Activated T-helper 1 cell treated with anti-CD3 and anti-CD28 coated beads, Interleukin-2, amount 50 U/mL, for 16 hours (primary cell): ENCODE results near the gene ZBTB16.
"Not testable (repeated sequence)": the region's sequence is repeated elsewhere in the genome, so short reads cannot be mapped to it uniquely, and the experiment has no call there.

Experiments
- DNase-seq, 2 donors: peaks; one replicate each; pipeline ENCODE4 v3.0.0-alpha.2; 2020; ENCODE audit warnings: low read depth in 1 of 2, low spot score in 1 of 2

Gene ZBTB16

DNA sequence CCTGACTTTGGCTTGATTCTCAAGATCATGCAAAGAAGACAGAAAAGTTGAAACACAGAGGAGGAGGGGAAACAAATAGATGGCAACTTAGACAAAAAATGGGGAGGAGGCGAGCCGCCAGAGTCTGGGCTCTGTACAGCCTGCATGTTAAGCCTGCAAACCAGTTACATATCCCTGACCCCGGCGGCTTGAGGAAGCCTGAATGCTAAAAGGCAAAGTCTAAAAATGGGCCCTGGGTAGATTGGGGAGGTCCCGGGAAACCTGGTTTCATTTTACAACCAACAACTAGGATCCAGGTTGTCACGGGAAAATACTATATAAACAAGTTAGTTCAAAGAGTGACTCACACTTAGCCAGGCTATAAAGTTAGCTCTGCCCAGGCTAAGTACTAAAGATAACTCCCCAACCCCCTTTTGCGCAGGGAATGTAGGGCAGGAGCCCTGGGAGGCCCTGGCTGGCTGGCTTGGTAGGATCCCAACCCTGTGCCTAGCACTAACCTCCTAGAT is 18.8 kb upstream of the ZBTB16 start:
- DNase-seq: no peak

DNA sequence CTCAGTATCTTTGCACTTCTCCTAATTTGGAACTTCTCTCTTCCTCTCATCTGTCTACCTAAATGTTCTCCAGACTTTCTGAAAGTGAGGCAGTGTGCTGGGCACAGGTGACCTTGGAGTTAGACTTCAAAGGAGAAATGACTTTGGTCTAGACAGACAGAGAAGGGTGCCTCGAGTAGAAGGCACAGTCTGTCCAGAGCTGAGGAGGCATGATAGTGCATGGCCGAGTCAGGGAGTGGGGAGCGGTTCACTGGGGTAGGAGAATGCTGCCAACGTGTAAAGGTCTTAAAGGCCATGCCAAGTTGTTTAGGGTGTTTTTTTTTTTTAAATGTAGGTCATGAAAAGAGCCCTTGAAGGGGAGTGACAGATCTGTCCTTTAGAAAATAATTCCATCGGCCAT is 17.3 kb upstream of the ZBTB16 start:
- no peak for DNase-seq

DNA sequence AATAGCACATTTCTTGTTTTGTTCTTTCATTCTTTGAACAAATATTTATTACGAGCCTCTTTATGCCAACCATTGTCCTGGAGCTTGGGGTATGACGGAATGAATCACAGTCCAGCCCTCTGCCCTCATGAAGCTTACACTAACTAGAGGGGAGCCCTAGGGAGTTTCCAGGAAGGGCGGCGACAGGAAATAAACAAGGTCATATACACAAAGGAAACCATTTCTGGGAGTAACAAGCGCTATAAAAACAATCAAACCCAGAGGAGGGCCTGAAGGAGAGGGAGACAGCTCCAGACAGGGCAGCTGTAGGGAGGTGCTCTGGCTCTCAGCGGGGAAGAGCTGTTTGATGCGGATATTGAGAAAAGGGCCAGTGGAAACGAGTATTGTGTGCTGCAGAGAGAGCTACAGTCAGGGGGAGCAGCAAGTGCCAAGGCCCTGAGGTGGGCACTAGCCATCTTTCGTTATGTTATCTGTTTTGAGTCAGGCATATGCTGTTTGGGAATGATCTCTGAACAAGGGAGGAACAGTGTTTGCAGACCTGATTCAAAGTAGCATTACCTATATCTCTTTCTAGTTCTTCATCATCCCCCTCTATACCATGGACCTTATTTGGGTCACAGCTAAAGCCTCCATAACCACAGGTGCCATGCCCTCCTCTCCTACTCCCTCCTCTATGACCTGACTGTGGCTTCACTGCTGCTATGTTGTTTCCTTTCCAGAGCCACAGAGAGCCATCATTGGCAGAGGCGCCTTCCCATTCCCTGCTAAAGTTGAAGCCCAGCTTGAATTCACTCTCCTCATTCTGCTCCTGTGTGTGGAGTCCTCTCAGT is 15.3 kb upstream of the ZBTB16 start:
- no peak for DNase-seq

DNA sequence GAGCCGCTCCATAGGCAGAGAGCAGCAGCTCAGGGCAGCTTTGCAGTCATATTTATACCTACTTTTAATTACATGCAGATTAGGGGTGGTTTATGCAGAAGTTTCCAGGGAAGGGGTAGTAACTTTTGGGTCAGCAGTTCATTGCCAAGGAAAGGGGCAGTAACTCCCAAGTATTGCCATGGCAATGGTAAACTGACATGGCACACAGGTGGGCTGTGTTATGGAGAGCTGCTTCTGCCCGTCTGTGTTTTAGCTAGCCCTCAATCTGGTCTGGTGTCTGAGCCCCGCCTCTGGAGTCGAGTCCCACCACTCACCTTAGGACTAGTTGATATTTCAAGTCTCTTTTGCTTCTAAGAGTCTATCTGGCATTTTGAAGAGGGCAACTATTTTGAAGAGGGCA is 12.2 kb upstream of the ZBTB16 start:
- DNase-seq: no peak

DNA sequence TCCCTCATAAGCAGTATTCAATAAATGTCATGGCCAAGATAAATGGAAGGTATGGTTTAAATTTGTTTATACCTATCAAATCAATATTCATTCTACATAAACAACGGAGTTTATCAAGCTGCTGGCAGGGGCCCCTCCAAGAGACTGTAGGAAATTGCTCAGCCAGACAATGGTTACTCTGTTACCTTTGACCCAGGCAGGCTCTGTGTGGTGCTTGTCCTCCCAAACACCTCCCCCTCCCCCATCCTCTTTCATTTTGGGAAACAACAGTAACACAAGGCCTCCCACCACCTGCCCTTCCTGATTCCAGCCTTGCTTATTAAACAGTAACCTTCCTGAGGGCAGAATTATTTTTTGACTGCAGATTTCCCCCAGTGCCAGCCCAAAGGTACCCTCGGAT is 10.5 kb upstream of the ZBTB16 start:
- no peak for DNase-seq

DNA sequence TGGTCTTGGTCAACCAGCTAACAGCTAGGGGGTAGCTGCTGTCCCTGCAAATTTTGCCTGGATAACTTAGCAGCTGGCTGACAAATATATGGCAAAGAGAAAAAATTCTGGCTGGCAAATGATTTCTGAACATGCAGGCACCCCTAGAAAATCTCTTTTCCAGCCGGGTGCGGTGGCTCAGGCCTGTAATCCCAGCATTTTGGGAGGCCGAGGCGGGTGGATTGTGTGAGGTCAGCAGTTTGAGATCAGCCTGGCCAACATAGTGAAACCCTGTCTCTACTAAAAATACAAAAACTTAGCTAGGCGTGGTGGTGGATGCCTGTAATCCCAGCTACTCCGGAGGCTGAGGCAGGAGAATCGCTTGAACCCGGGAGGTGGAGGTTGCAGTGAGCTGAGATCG is 9.7 kb upstream of the ZBTB16 start:
- DNase-seq: not testable (repeated sequence)

DNA sequence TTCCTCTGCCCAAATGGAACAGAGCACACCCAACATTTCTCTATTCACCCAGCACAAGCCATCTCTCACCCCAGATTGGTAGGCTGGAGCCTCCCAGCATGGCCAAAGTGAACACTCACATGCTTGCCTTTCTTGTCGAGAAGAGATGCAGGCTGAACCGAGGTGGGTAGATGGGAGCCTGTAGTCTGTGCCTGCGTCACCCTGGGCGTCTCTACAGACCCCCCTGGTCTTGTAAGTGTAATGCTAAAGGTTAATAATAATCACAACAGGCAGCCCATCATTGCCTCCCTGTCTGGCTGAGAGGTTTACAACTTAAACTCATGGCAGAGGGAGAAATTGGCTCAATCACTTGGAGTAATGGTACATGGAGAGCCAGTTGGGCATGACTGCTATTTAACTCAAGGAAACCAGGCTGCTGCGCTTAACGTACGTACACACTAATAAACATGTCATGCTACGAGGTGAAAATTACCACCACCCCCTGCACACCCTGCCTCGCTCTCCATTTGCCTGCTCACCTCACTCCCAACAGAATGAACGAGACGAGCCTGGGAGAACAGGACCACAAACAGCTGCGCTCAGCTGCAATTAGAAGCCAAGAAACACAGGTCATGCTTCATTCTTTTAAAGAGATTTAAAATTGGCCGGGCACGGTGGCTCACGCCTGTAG is 9.1 kb upstream of the ZBTB16 start:
- no peak for DNase-seq

DNA sequence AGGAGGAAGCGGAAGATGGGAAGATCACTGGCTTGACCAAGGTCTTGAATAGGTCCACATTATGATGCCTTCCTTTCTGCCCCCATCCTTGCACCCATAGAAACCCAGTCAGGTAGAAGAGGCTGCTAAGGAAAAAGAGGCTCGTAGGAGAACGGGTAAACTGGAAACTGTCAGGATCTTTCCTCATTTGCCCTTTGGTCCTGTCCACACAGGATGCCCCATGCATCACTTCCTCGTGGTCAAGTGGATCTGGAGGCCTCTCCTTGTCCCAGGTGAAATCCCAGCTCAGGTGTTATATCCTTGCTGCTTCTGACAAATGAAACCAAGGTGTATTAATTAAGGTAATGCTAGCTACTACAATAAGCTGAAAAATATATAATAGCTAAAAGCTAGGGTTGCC is 8.0 kb upstream of the ZBTB16 start:
- DNase-seq: no peak

DNA sequence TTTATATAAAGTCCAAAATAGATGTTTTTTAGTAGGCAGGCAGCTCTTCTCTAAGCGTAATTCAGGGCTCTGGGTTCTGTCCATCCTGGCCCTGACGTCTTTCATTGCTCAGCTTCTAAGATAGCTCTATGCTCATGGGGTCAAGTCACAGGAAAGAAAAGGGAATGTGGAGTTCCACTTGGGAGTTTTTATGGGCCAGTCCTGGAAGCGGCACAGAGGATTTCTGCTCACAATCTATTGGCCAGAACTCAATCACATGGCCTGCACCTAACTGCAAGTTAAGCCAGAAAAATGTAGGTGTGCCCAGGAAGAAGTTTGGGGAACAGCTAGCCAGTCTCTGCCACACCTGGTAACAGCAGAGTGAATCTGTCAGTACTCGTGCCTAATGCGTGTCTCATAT is 7.4 kb upstream of the ZBTB16 start:
- no peak for DNase-seq

DNA sequence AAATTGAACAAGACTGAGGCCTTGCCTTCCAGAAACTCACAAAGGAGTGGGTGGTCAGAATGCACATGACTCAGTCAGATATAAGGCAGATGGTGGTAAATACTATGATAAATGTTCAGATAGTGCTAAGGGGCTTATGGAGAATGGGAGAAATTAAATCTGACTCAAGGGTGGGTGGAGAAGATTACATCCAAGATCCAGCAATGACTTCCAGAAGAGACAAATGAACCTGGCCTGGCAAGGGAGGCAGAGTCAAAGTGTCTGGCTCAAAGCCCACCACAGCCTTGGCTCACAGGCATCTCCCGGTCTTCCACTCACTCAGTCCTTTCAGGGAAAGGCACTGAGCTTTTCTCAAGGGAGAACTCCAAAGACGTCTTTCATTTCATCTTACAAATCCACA is 6.1 kb upstream of the ZBTB16 start:
- no peak for DNase-seq

DNA sequence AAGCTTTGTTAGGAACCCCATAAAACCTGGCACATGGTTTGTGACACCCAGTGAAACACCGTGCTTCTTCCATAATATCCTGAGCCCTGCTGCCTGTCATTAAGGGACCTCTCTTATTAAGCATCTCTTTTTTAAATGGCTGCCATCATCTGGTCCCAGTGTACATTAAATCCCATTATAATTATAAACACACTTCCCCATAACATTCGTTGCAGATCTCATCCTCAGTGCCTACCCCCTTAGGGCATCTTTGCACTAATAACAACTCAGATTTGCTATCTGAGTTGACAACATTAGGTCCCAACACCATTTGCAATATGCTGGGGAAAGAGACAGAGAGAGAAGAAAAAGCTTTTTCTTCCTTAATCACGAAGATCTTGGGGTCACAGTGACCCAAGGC is 4.7 kb upstream of the ZBTB16 start:
- no peak for DNase-seq

DNA sequence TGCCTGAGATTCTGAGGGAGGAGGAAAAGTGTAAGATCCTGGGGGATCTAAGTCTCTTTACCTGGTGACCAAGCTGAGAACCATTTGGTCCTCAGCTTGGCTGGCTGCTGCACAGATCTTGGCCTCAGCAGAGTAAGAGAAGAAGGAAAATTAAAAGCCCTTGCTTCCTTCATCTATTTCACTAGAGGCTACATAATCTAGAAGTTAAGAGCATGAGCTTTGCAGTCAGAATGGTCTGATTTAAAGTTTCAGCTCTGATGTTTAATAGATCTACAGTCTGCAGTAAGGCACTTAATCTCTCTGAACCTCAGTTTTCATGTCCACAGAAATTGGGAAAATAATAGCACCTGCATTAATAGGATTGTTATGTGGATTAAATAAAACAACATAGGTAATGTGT is 3.1 kb upstream of the ZBTB16 start:
- no peak for DNase-seq

DNA sequence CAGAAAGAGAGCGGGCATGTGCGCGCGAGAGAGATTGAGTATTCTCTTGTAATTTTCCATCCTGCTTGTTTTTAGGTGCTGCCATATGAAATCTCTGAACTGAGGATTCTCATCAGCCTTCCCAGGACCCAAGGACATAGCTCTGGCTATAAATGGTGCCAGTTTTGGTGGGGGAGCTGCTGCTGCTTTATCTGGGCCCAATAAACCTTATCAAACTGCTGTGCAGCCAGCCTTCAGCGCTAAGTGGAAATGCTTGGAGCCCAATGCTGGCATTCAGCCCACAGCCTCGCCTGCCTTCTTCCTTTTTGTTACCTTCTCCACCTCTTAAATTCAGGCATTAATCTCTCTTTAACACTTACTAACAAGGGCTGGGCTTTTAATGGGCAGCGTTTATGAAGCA is 2.4 kb upstream of the ZBTB16 start:
- DNase-seq: no peak

DNA sequence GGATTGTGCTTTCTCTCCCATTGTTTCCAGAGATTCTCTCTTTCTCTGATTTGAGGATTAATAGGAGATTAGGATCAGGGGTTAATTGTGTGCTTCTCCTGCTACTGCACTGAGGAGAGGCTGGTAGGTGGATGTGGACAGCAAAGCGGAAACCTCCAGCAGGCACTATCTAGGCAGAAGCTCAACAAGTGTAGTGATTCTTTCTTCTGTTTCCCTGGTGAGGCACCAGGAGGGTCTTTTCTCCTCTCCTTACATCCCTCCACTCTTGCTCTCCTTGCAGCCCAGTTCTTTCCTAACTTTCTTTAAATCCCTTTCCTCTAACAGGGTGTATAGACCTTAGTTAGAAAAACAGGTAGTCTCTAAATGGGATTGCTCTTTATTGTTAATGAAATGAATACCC is 1.9 kb upstream of the ZBTB16 start:
- DNase-seq: no peak

DNA sequence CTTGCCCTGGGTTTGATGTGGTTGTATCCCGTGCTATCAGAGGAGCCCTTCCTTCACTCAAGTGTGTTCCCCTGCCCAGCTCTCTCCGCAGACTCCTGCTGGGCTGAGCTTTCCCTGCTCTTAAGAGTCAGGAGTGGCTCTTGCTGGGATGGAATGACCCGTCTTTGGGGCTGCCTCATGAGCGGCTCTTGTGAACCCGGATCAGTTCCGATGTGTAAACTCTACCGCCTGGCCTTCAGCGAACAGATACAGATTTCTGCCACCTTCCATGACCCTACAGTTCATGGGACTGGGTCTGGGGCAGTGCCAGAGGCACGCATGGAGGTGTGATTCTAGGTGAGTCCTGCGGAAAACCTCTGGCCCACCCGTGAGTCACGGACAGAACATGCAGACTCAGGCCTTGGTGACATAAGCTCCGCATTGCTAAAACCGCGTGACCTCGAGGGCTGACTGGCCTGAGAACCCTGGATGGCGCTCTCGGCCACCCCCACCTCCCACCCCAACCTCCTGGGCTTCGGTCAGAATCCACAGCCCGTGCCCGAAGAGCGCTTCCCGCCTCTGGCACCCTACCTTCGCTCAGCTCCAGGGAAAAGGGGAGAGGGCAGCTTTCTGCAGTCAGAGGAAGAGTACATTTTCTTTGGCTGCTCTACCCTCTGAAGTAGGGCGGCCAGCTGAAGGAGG is 1.3 kb upstream of the ZBTB16 start:
- no peak for DNase-seq

DNA sequence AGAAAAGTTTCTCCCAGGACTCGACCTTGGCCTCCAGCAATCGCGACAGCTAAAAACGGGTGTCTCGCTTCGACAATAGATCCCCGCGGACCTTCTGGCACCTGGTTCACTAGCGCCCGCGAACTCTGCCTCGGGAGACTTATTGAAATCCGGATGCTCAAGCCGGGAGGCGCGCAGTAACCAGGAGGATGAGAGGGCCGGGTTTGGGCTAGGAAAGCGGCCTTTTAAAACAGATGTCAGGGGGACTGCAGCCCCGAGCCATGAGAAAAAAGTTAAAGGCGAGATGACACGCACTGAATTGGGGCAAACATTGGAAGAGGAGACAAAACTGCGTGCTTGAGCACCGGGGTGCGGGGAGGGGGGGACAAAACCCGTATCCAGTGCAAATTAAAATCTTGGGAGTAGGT is 637 bp upstream of the ZBTB16 start:
- no peak for DNase-seq

DNA sequence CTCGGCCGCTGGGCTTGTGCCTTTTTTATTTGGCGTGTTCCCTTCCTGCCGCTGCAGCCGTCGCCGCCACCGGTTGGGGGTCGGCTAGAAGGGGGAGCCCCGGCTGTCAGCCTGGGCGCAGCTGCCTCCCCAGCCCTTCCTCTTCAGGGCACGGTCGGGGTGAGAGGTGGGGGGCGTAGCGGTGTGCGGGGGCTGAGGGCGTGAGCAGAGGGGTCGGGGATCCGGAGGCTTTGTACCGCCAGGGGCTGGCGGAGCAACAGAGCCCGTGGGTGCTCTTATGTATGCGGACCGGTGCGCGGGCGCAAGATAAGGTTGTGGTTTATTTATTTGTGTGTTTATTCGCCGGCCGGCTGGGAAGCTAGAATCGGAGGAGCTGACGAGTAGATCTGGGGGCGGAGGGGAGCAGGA is 477 bp downstream of the ZBTB16 start:
- no peak for DNase-seq

DNA sequence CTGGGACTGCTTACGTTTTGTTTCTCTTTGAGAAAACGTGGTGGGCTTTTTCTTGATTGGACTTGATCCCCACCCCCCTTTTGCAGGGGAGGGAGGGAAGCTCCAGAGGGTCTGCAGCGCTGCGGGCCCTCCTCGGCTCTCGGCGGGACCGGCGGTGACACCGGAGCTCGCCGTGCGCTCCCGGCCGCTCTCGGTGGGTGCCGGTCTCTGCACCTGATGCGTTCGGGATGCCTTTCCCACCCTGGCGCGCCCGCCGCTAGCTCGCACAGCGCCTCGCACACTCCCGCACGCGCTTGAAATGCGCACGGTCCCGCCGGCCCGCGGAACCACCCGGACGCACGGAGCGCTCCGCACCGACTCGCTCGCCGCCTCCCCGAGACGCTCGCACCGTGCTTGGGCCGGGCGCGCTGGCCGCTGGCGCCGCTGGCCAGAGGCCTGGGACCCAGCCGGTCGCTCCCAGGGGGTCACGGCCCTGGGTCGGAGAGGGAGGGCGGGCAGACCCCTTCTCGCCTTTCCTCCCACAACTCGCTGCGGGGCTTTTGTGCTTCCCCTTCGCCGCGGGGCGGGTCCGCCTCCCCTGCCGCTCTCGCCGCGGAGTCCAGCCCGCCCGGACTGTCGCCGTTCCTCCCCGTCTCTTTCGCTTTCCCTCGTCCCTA is 1.0 kb downstream of the ZBTB16 start:
- no peak for DNase-seq

DNA sequence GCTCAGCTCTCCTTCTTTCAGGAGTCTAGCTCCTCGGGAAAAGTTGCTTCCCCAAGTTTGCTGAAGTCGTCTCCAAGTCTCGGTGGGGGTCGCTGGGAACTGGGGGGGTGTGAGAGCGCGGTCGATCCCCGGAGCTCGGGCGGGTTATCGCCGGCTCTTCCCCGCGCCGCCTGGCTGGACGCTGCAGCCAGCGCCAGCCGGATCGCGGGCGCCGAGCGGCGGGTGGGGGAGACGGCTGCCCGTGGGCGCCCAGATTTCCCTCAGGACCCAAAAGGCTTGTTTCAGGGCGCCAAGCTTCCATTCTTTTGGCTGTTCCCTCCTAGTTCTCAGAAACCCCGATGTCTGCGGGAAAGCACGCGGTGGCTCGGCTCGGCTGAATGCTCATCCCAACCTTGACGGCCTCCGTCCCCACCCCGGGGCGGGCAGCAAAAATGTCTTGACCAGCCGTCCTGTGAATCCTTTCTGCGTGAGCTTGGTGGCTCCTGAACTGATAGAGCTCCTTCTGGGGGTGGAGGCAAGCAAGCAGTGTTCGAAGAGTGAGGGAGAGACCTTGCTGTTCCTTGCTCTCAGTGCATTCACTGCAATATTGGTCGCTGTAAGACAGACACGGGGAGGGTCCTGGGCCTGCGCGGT is 1.7 kb downstream of the ZBTB16 start:
- DNase-seq: no peak

DNA sequence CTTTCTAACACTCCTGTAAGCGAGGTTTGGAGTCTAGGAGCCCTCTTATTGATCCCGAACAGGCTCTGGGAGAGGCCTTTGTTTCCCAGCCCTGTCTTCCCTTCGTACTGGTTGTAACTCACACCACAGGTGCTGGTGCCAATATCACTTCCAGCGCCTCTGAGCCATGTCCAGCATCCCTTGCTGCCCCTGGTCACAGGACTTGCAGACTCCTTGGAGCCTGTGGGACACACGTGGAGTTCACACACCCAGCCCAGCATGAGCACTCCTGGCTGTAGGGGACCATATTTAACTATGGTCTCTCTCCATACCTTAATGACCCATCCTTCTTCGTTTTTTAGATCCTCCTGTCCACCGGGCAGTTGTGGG is 2.2 kb downstream of the ZBTB16 start:
- DNase-seq: no peak

DNA sequence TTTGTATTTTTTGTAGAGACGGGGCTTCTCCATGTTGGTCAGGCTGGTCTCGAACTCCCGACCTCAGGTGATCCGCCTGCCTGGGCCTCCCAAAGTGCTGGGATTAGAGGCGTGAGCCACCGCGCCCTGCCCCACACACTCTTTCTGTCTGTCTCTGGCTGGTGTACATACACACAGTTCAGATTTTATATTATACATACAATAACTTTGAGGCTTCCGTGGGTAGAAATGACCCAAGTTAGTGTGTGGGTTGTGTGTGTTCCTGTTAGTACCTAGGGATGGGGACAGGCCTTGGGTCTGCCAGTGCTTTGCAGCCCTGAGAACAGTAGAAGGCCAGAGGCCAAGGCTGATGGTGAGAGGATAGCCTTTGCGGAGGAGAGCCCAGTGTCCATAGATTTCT is 2.8 kb downstream of the ZBTB16 start:
- DNase-seq: no peak
